ENCODE data around the gene DDX10.

The DDX10 gene

GRCh38 chr11:108886660-108887009 lies 221.8 kb downstream of the DDX10 start:
- H3K27me3 ChIP-seq (ENCODE audit: control insufficient read depth, insufficient read depth, low read length) = no peaks in the 10 kb centered on the region
- H3K4me1 ChIP-seq (ENCODE audit: control insufficient read depth, insufficient read depth, low read length) = peaks cover 46% of the 10 kb centered on the region
- H3K9me3 ChIP-seq (ENCODE audit: control insufficient read depth, insufficient read depth, low read length) = no peaks in the 10 kb centered on the region
- peak overlapping the region; percentile 60 for H3K27ac ChIP-seq (ENCODE audit: low read depth, low read length)
- H3K36me3 ChIP-seq (ENCODE audit: control insufficient read depth, insufficient read depth, low read length) = no peaks in the 10 kb centered on the region
- H3K4me3 ChIP-seq (ENCODE audit: low read depth, low read length) = no peak overlapping the region
- no peak overlapping the region for H3K9ac ChIP-seq (ENCODE audit: low read depth, low read length)

GRCh38 chr11:108887436-108888238 lies 222.8 kb downstream of the DDX10 start:
- Histone ChIP-seq H3K9ac (ENCODE audit: low read depth, low read length) (no peak overlapping the region), H3K4me1 (ENCODE audit: control insufficient read depth, insufficient read depth, low read length) (peaks cover 52% of the 10 kb centered on the region), H3K9me3 (ENCODE audit: control insufficient read depth, insufficient read depth, low read length) (no peaks in the 10 kb centered on the region), H3K36me3 (ENCODE audit: control insufficient read depth, insufficient read depth, low read length) (no peaks in the 10 kb centered on the region), H3K27ac (ENCODE audit: low read depth, low read length) (no peak overlapping the region), H3K27me3 (ENCODE audit: control insufficient read depth, insufficient read depth, low read length) (no peaks in the 10 kb centered on the region), H3K4me3 (ENCODE audit: low read depth, low read length) (no peak overlapping the region)

- H3K4me1 ChIP-seq (ENCODE audit: control insufficient read depth, insufficient read depth, low read length) = peaks cover 58% of the 10 kb centered on the region
- no peak overlapping the region for H3K9ac ChIP-seq (ENCODE audit: low read depth, low read length)
- H3K9me3 ChIP-seq (ENCODE audit: control insufficient read depth, insufficient read depth, low read length) = no peaks in the 10 kb centered on the region
- no peak overlapping the region for H3K4me3 ChIP-seq (ENCODE audit: low read depth, low read length)
- H3K27ac ChIP-seq (ENCODE audit: low read depth, low read length) = no peak overlapping the region
- no peaks in the 10 kb centered on the region for H3K36me3 ChIP-seq (ENCODE audit: control insufficient read depth, insufficient read depth, low read length)
- H3K27me3 ChIP-seq (ENCODE audit: control insufficient read depth, insufficient read depth, low read length) = no peaks in the 10 kb centered on the region
These were observed 225.7 kb downstream of the DDX10 start for GRCh38 chr11:108890482-108891105.

- Histone ChIP-seq H3K27ac (ENCODE audit: low read depth, low read length) (no peak overlapping the region), H3K9me3 (ENCODE audit: control insufficient read depth, insufficient read depth, low read length) (no peaks in the 10 kb centered on the region), H3K27me3 (ENCODE audit: control insufficient read depth, insufficient read depth, low read length) (no peaks in the 10 kb centered on the region), H3K9ac (ENCODE audit: low read depth, low read length) (no peak overlapping the region), H3K36me3 (ENCODE audit: control insufficient read depth, insufficient read depth, low read length) (no peaks in the 10 kb centered on the region), H3K4me3 (ENCODE audit: low read depth, low read length) (no peak overlapping the region), H3K4me1 (ENCODE audit: control insufficient read depth, insufficient read depth, low read length) (peaks cover 59% of the 10 kb centered on the region)
These were observed 226.3 kb downstream of the DDX10 start for GRCh38 chr11:108891143-108891542.

GRCh38 chr11:108891909-108892511 lies 227.1 kb downstream of the DDX10 start:
- no peak overlapping the region for H3K27ac ChIP-seq (ENCODE audit: low read depth, low read length)
- no peaks in the 10 kb centered on the region for H3K9me3 ChIP-seq (ENCODE audit: control insufficient read depth, insufficient read depth, low read length)
- peaks cover 61% of the 10 kb centered on the region for H3K4me1 ChIP-seq (ENCODE audit: control insufficient read depth, insufficient read depth, low read length)
- no peaks in the 10 kb centered on the region for H3K27me3 ChIP-seq (ENCODE audit: control insufficient read depth, insufficient read depth, low read length)
- no peaks in the 10 kb centered on the region for H3K36me3 ChIP-seq (ENCODE audit: control insufficient read depth, insufficient read depth, low read length)
- H3K4me3 ChIP-seq (ENCODE audit: low read depth, low read length) = no peak overlapping the region
- H3K9ac ChIP-seq (ENCODE audit: low read depth, low read length) = no peak overlapping the region

- Histone ChIP-seq H3K4me3 (ENCODE audit: low read depth, low read length) (no peak overlapping the region), H3K27ac (ENCODE audit: low read depth, low read length) (peak overlapping the region; percentile 57), H3K4me1 (ENCODE audit: control insufficient read depth, insufficient read depth, low read length) (peaks cover 48% of the 10 kb centered on the region)
These were observed 231.0 kb downstream of the DDX10 start for GRCh38 chr11:108895579-108896480.

GRCh38 chr11:108897071-108897481 lies 232.2 kb downstream of the DDX10 start:
- Histone ChIP-seq H3K9ac (ENCODE audit: low read depth, low read length) (no peak overlapping the region), H3K27ac (ENCODE audit: low read depth, low read length) (peak overlapping the region; percentile 57)

More at GRCh38 chr11:108895579-108896480, 231.0 kb downstream of the DDX10 start:
- H3K27me3 ChIP-seq (ENCODE audit: control insufficient read depth, insufficient read depth, low read length) = no peaks in the 10 kb centered on the region
- H3K9ac ChIP-seq (ENCODE audit: low read depth, low read length) = no peak overlapping the region
- H3K36me3 ChIP-seq (ENCODE audit: control insufficient read depth, insufficient read depth, low read length) = no peaks in the 10 kb centered on the region
- H3K9me3 ChIP-seq (ENCODE audit: control insufficient read depth, insufficient read depth, low read length) = no peaks in the 10 kb centered on the region

GRCh38 chr11:108897916-108898315 lies 233.0 kb downstream of the DDX10 start:
- H3K9ac ChIP-seq (ENCODE audit: low read depth, low read length) = no peak overlapping the region
- H3K27me3 ChIP-seq (ENCODE audit: control insufficient read depth, insufficient read depth, low read length) = no peaks in the 10 kb centered on the region
- H3K36me3 ChIP-seq (ENCODE audit: control insufficient read depth, insufficient read depth, low read length) = no peaks in the 10 kb centered on the region
- no peaks in the 10 kb centered on the region for H3K9me3 ChIP-seq (ENCODE audit: control insufficient read depth, insufficient read depth, low read length)
- H3K4me3 ChIP-seq (ENCODE audit: low read depth, low read length) = no peak overlapping the region
- H3K4me1 ChIP-seq (ENCODE audit: control insufficient read depth, insufficient read depth, low read length) = peaks cover 34% of the 10 kb centered on the region; the same call in 1 of the 2 replicates
- no peak overlapping the region for H3K27ac ChIP-seq (ENCODE audit: low read depth, low read length)

More at GRCh38 chr11:108897071-108897481, 232.2 kb downstream of the DDX10 start:
- Histone ChIP-seq H3K9me3 (ENCODE audit: control insufficient read depth, insufficient read depth, low read length) (no peaks in the 10 kb centered on the region), H3K4me3 (ENCODE audit: low read depth, low read length) (no peak overlapping the region), H3K4me1 (ENCODE audit: control insufficient read depth, insufficient read depth, low read length) (peaks cover 36% of the 10 kb centered on the region), H3K36me3 (ENCODE audit: control insufficient read depth, insufficient read depth, low read length) (no peaks in the 10 kb centered on the region), H3K27me3 (ENCODE audit: control insufficient read depth, insufficient read depth, low read length) (no peaks in the 10 kb centered on the region)

GRCh38 chr11:108901359-108901758 lies 236.5 kb downstream of the DDX10 start:
- H3K36me3 ChIP-seq (ENCODE audit: control insufficient read depth, insufficient read depth, low read length) = no peaks in the 10 kb centered on the region
- H3K27me3 ChIP-seq (ENCODE audit: control insufficient read depth, insufficient read depth, low read length) = no peaks in the 10 kb centered on the region
- peaks cover 8% of the 10 kb centered on the region; the same call in 1 of the 2 replicates for H3K4me1 ChIP-seq (ENCODE audit: control insufficient read depth, insufficient read depth, low read length)
- H3K9me3 ChIP-seq (ENCODE audit: control insufficient read depth, insufficient read depth, low read length) = no peaks in the 10 kb centered on the region
- no peak overlapping the region for H3K4me3 ChIP-seq (ENCODE audit: low read depth, low read length)
- H3K9ac ChIP-seq (ENCODE audit: low read depth, low read length) = no peak overlapping the region
- no peak overlapping the region for H3K27ac ChIP-seq (ENCODE audit: low read depth, low read length)

GRCh38 chr11:108902027-108902469 lies 237.2 kb downstream of the DDX10 start:
- Histone ChIP-seq H3K36me3 (ENCODE audit: control insufficient read depth, insufficient read depth, low read length) (no peaks in the 10 kb centered on the region), H3K27ac (ENCODE audit: low read depth, low read length) (no peak overlapping the region), H3K4me3 (ENCODE audit: low read depth, low read length) (no peak overlapping the region), H3K4me1 (ENCODE audit: control insufficient read depth, insufficient read depth, low read length) (peaks cover 7% of the 10 kb centered on the region; the same call in 1 of the 2 replicates), H3K27me3 (ENCODE audit: control insufficient read depth, insufficient read depth, low read length) (no peaks in the 10 kb centered on the region), H3K9me3 (ENCODE audit: control insufficient read depth, insufficient read depth, low read length) (no peaks in the 10 kb centered on the region), H3K9ac (ENCODE audit: low read depth, low read length) (no peak overlapping the region)
